Endothelial cell of umbilical vein (primary cell): ENCODE measurements around the gene PPM1M.

Experiments used
- JUN ChIP-seq: IDR thresholded peaks from 2 replicates; pipeline ENCODE4 v1.6.1; 2011; ENCODE audit warnings: borderline replicate concordance, low read depth; ENCODE audit not compliant: insufficient read length, insufficient read depth
- MYC ChIP-seq: IDR thresholded peaks from one replicate; pipeline ENCODE4 v1.6.1; 2011; ENCODE audit warnings: mild to moderate bottlenecking, low read depth, low read length
- POLR2A ChIP-seq: IDR thresholded peaks from 2 replicates; pipeline ENCODE4 v1.6.1; 2012; ENCODE audit warnings: low read depth, mild to moderate bottlenecking, control low read depth, low read length
- POLR2AphosphoS5 ChIP-seq: IDR thresholded peaks from 2 replicates; pipeline ENCODE4 v1.6.1; 2012; ENCODE audit warnings: low read depth, mild to moderate bottlenecking, control low read depth, low read length, moderate library complexity; ENCODE audit not compliant: insufficient read depth
- TF ChIP-seq, protein P1 (sequence below): IDR thresholded peaks from 2 replicates; pipeline ENCODE4 v1.6.1; 2011; ENCODE audit not compliant: insufficient read depth, insufficient read length
- TF ChIP-seq, protein P2 (sequence below), 2 donors: IDR thresholded peaks; 1 replicate in 1 of 2; 2 replicates in 1 of 2; pipeline ENCODE4 v1.5.1; 2011; ENCODE audit warnings: low read length in 2 of 2, mild to moderate bottlenecking in 2 of 2, moderate library complexity in 2 of 2, control low read depth in 1 of 2, inconsistent platforms in 1 of 2, low read depth in 1 of 2; ENCODE audit not compliant: insufficient read depth in 1 of 2; ENCODE audit errors: extremely low read depth in 1 of 2

DNA sequence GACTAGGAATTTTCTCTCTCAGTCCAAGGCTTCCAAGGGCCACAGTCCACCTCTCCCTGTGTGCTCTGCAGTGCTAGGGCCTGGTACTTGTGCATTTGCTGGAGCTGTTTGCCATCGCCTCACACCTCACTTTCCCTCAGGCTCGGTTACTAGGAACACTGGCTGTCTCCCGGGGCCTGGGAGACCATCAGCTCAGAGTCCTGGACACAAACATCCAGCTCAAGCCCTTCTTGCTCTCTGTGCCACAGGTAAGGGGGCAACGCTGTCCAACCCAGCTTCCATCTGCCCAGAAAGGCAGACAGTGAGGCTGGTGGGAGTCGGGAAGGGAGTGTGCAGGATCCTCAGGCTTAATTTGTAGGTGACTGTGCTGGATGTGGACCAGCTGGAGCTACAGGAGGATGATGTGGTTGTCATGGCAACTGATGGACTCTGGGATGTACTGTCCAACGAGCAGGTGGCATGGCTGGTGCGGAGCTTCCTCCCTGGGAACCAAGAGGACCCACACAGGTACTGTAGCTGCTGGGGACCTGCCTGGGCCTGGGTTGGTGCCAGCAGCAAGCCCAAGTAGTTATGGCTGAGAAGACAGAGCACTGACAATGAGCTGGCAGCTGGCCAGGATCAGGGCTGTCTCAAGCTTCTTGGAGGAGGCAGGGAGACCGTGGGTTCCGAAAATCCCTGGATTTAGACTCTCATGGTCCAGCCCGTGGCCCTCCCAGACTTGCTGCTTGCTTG, 3.4 kb downstream of the PPM1M start:
- TF ChIP-seq POLR2A (no peak), JUN (no peak), MYC (no peak), POLR2AphosphoS5 (no peak)
- TF ChIP-seq, protein P1, sequence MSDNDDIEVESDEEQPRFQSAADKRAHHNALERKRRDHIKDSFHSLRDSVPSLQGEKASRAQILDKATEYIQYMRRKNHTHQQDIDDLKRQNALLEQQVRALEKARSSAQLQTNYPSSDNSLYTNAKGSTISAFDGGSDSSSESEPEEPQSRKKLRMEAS: no peak
- TF ChIP-seq, protein P2, sequence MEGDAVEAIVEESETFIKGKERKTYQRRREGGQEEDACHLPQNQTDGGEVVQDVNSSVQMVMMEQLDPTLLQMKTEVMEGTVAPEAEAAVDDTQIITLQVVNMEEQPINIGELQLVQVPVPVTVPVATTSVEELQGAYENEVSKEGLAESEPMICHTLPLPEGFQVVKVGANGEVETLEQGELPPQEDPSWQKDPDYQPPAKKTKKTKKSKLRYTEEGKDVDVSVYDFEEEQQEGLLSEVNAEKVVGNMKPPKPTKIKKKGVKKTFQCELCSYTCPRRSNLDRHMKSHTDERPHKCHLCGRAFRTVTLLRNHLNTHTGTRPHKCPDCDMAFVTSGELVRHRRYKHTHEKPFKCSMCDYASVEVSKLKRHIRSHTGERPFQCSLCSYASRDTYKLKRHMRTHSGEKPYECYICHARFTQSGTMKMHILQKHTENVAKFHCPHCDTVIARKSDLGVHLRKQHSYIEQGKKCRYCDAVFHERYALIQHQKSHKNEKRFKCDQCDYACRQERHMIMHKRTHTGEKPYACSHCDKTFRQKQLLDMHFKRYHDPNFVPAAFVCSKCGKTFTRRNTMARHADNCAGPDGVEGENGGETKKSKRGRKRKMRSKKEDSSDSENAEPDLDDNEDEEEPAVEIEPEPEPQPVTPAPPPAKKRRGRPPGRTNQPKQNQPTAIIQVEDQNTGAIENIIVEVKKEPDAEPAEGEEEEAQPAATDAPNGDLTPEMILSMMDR (IDR thresholded peaks at IDR 0.05; ENCODE audit: extremely low read depth in 1 of 2, insufficient read depth in 1 of 2, low read depth in 1 of 2, low read length in 2 of 2): no peak
